ENCODE measurements around the gene LGALS9.

DNA sequence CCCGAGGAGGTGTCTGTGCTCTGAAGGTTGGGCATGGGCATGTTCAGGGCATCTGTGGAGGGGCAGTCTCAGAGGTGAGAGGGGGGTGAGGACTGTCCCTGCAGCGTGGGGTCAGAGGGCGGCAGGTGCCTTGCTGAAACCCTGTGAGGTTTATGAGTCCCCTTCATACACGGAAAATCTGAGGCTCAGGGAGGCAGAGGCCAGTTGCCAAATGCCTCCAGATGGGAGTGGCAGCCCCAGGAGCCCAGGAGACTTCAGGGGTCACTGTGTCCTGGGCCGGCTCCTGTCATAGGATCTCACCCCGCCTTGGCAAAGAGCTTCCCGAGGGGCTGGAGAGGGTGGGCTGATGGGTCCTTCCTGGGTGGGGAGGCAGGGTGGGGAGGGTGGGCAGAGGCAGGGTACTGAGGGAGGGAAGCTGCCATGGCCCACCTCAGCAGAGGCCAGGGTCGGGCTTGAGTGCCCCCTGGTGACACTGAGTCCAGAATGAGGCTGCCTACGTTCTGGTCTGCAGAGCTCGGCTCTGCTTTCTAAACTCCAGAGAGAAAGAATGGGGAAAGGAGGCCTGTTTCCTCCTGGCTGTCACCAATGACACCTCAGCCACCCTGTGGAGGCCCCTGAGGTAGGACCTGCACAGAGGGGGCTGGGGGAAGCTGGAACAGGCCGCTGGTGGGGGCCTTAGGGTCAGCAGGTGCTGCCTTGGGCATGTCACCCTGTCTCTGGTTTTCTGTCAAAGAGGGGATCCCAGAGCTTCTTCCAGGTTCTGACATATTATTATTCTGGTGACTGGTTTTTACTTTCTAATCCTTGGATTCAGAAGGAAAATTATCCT is 1.1 kb downstream of the LGALS9 start:
- TF ChIP-seq, protein P1, sequence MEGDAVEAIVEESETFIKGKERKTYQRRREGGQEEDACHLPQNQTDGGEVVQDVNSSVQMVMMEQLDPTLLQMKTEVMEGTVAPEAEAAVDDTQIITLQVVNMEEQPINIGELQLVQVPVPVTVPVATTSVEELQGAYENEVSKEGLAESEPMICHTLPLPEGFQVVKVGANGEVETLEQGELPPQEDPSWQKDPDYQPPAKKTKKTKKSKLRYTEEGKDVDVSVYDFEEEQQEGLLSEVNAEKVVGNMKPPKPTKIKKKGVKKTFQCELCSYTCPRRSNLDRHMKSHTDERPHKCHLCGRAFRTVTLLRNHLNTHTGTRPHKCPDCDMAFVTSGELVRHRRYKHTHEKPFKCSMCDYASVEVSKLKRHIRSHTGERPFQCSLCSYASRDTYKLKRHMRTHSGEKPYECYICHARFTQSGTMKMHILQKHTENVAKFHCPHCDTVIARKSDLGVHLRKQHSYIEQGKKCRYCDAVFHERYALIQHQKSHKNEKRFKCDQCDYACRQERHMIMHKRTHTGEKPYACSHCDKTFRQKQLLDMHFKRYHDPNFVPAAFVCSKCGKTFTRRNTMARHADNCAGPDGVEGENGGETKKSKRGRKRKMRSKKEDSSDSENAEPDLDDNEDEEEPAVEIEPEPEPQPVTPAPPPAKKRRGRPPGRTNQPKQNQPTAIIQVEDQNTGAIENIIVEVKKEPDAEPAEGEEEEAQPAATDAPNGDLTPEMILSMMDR (IDR thresholded peaks at IDR 0.05) = no peak
- no peak for TF ChIP-seq POLR2A (IDR thresholded peaks at IDR 0.05)
